HepG2 (cell line): Measurements from ENCODE around the gene TRMT10C. TPM values are rescaled to one million over a fixed set of nuclear protein-coding genes. Genes with fewer than 3 reads are reported as not detected.
A peak's percentile ranks its signal among the peaks of the same experiment; 100 is the strongest.

Experiments
- CBX1 ChIP-seq: IDR thresholded peaks from one replicate; pipeline ENCODE4 v1.6.1; 2016; ENCODE audit warnings: antibody characterized with exemption, low read depth
- CCAR2 ChIP-seq: fragments of 200-400 bp; formaldehyde crosslinking; optimal IDR thresholded peaks from 2 replicates; pipeline ENCODE3; 2018; ENCODE audit warnings: low read depth, mild to moderate bottlenecking, low read length, moderate library complexity
- EP300 ChIP-seq, 3 experiments: sonication (generic) in 1 of 3; formaldehyde crosslinking in 1 of 3; IDR thresholded peaks; 2 replicates each; pipeline versions ENCODE4 v1.5.1 to v1.6.1; 2011 to 2020; ENCODE audit warnings: low read depth in 2 of 3, low read length in 2 of 3, borderline replicate concordance in 1 of 3, improper control_type of control experiment in 1 of 3, mild to moderate bottlenecking in 1 of 3, missing genetic modification reagents in 1 of 3, moderate library complexity in 1 of 3
- ETV6 ChIP-seq: sonication (generic); formaldehyde crosslinking; conservative IDR thresholded peaks from 2 replicates; pipeline ENCODE4 v1.4.0; 2020; ENCODE audit warnings: missing genetic modification reagents
- HDAC1 ChIP-seq: sonication (generic); formaldehyde crosslinking; IDR thresholded peaks from 2 replicates; pipeline ENCODE4 v1.5.1; 2020; ENCODE audit warnings: mild to moderate bottlenecking, missing genetic modification reagents
- HNRNPL ChIP-seq: fragments of 200-400 bp; formaldehyde crosslinking; IDR thresholded peaks from 2 replicates; pipeline ENCODE4 v1.6.1; 2017; ENCODE audit warnings: mild to moderate bottlenecking, low read depth, low read length
- JUNB ChIP-seq: sonication (generic); formaldehyde crosslinking; IDR thresholded peaks from 2 replicates; pipeline ENCODE4 v1.8.0; 2022; ENCODE audit warnings: missing genetic modification reagents, mild to moderate bottlenecking, borderline replicate concordance
- NFYC ChIP-seq: IDR thresholded peaks from 2 replicates; pipeline ENCODE4 v1.6.1; 2016; ENCODE audit warnings: missing genetic modification reagents, missing compliant biosample characterization
- NPAS2 ChIP-seq: sonication (generic); formaldehyde crosslinking; IDR thresholded peaks from 2 replicates; pipeline ENCODE4 v1.8.0; 2022; ENCODE audit warnings: mild to moderate bottlenecking, missing genetic modification reagents, borderline replicate concordance
- POGZ ChIP-seq: sonication (generic); formaldehyde crosslinking; IDR thresholded peaks from 2 replicates; pipeline ENCODE4 v1.4.0; 2020; ENCODE audit warnings: mild to moderate bottlenecking, missing genetic modification reagents
- RFX5 ChIP-seq: IDR thresholded peaks from 2 replicates; pipeline ENCODE4 v1.6.1; 2011; ENCODE audit warnings: low read depth, low read length, improper control_type of control experiment
- SALL1 ChIP-seq: sonication (generic); formaldehyde crosslinking; IDR thresholded peaks from 2 replicates; pipeline ENCODE4 v1.8.0; 2022; ENCODE audit warnings: mild to moderate bottlenecking, missing genetic modification reagents
- SKI ChIP-seq: fragments of 450-650 bp; IDR thresholded peaks from one replicate; pipeline ENCODE4 v1.6.1; 2018; ENCODE audit warnings: mild to moderate bottlenecking; ENCODE audit not compliant: partially characterized antibody
- SKIL ChIP-seq: sonication (generic); formaldehyde crosslinking; IDR thresholded peaks from 2 replicates; pipeline ENCODE4 v1.8.0; 2022; ENCODE audit warnings: missing genetic modification reagents, mild to moderate bottlenecking, moderate library complexity, borderline replicate concordance
- SNAPC2 ChIP-seq: sonication (generic); formaldehyde crosslinking; IDR thresholded peaks from 2 replicates; pipeline ENCODE4 v1.8.1; 2022; ENCODE audit warnings: mild to moderate bottlenecking, missing genetic modification reagents
- SPEN ChIP-seq: sonication (generic); formaldehyde crosslinking; IDR thresholded peaks from 2 replicates; pipeline ENCODE4 v1.5.1; 2020; ENCODE audit warnings: low read depth, mild to moderate bottlenecking, missing genetic modification reagents
- TRIM24 ChIP-seq: sonication (generic); formaldehyde crosslinking; IDR thresholded peaks from 2 replicates; pipeline ENCODE4 v1.8.0; 2022; ENCODE audit warnings: mild to moderate bottlenecking, missing genetic modification reagents
- YEATS4 ChIP-seq: sonication (generic); formaldehyde crosslinking; IDR thresholded peaks from 2 replicates; pipeline ENCODE4 v1.4.0; 2020; ENCODE audit warnings: missing genetic modification reagents, borderline replicate concordance
- ZNF160 ChIP-seq: sonication (generic); formaldehyde crosslinking; IDR thresholded peaks from 2 replicates; pipeline ENCODE4 v1.8.0; 2022; ENCODE audit warnings: mild to moderate bottlenecking, inconsistent platforms, missing genetic modification reagents
- ZNF205 ChIP-seq: IDR thresholded peaks from 2 replicates; pipeline ENCODE4 v1.6.1; 2018; ENCODE audit warnings: missing biosample characterization, missing genetic modification reagents
- ZNF263 ChIP-seq: sonication (generic); formaldehyde crosslinking; IDR thresholded peaks from 2 replicates; pipeline ENCODE4 v1.4.0; 2020; ENCODE audit warnings: missing genetic modification reagents
- ZNF275 ChIP-seq: sonication (generic); formaldehyde crosslinking; IDR thresholded peaks from 2 replicates; pipeline ENCODE4 v1.8.0; 2022; ENCODE audit warnings: missing genetic modification reagents, mild to moderate bottlenecking, inconsistent platforms, borderline replicate concordance
- ZNF567 ChIP-seq: sonication (generic); formaldehyde crosslinking; IDR thresholded peaks from 2 replicates; pipeline ENCODE4 v1.8.1; 2023; ENCODE audit warnings: mild to moderate bottlenecking, missing genetic modification reagents, borderline replicate concordance
- ZNF572 ChIP-seq: sonication (generic); formaldehyde crosslinking; IDR thresholded peaks from 2 replicates; pipeline ENCODE4 v1.5.1; 2020; ENCODE audit warnings: mild to moderate bottlenecking, missing genetic modification reagents
- ZNF7 ChIP-seq: IDR thresholded peaks from 2 replicates; pipeline ENCODE4 v1.6.1; 2016; ENCODE audit warnings: missing biosample characterization, missing genetic modification reagents
- ZNF749 ChIP-seq: sonication (generic); formaldehyde crosslinking; IDR thresholded peaks from 2 replicates; pipeline ENCODE4 v1.8.0; 2022; ENCODE audit warnings: mild to moderate bottlenecking, missing genetic modification reagents, moderate library complexity, borderline replicate concordance
- ZNF816 ChIP-seq: sonication (generic); formaldehyde crosslinking; IDR thresholded peaks from 2 replicates; pipeline ENCODE4 v1.8.0; 2022; ENCODE audit warnings: missing genetic modification reagents, mild to moderate bottlenecking, borderline replicate concordance
- polyA plus RNA-seq, 8 experiments: library from polyadenylated mRNA; depleted of rRNA in 3 of 8; stranded (reverse) in 7 of 8; unstranded in 1 of 8; fragments of >200 nt; fragmentation: Illumina TruSeq in 4 of 8; extraction: Trizol in 4 of 8; gene quantifications; 2 replicates each; pipeline versions ENCODE4 v1.2.1 to v1.2.3, GENCODE V29; 2011 to 2016; ENCODE audit warnings: low read depth in 4 of 8, missing spikeins in 1 of 8, mixed read lengths in 1 of 8; ENCODE audit not compliant: insufficient read depth in 1 of 8
- total RNA-seq, 5 experiments: library from RNA; depleted of rRNA; stranded (reverse); fragments of >200 nt; fragmentation: Illumina TruSeq; extraction: Trizol; gene quantifications; 2 replicates each; pipeline ENCODE4 v1.2.3, GENCODE V29; 2016; ENCODE audit warnings: low read depth in 1 of 5
- TF ChIP-seq, protein P1 (sequence below): sonication (generic); formaldehyde crosslinking; IDR thresholded peaks from 2 replicates; pipeline ENCODE4 v1.8.0; 2022; ENCODE audit warnings: low read depth, missing genetic modification reagents

Gene TRMT10C
- total and polyA plus RNA-seq, 2 of the 13 experiments (the other 11 are each of a cell fraction or from before 2014, with no cell fraction given), result 10.8 to 39.2 TPM

GRCh38 chr3:101548527-101549105 is 13.1 kb upstream of the TRMT10C start (continued):
- TF ChIP-seq POGZ, result peak; percentile 64
- no peak for TF ChIP-seq RFX5
- no peak for TF ChIP-seq ETV6 (CRISPR knock-in tag)
- TF ChIP-seq ZNF263 (CRISPR knock-in tag), result no peak
- no peak for TF ChIP-seq SKIL (CRISPR knock-in tag)
- no peak for TF ChIP-seq ZNF749 (CRISPR knock-in tag)
- TF ChIP-seq, protein P1, sequence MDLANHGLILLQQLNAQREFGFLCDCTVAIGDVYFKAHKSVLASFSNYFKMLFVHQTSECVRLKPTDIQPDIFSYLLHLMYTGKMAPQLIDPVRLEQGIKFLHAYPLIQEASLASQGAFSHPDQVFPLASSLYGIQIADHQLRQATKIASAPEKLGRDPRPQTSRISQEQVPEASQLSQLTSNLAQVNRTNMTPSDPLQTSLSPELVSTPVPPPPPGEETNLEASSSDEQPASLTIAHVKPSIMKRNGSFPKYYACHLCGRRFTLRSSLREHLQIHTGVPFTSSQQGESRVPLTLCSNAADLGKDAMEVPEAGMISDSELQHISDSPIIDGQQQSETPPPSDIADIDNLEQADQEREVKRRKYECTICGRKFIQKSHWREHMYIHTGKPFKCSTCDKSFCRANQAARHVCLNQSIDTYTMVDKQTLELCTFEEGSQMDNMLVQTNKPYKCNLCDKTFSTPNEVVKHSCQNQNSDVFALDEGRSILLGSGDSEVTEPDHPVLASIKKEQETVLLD (CRISPR knock-in tag), result no peak
- TF ChIP-seq CCAR2, result no peak
- TF ChIP-seq SPEN, result no peak
- TF ChIP-seq TRIM24 (CRISPR knock-in tag), result no peak
- TF ChIP-seq EP300 (IDR thresholded peaks at IDR 0.05; ENCODE audit: low read depth in 2 of 2, low read length in 2 of 2), result peak in 1 of 2 experiments; percentile 81; a peak in 2 of 4 replicates
- no peak; the same call in 1 of the 2 replicates for TF ChIP-seq EP300 (CRISPR knock-in tag; IDR thresholded peaks at IDR 0.05; ENCODE audit: borderline replicate concordance)
- TF ChIP-seq SNAPC2 (CRISPR knock-in tag), result no peak
- TF ChIP-seq HDAC1 (CRISPR knock-in tag), result peak; percentile 39; the same call in 1 of the 2 replicates
- no peak for TF ChIP-seq JUNB (CRISPR knock-in tag)
- no peak for TF ChIP-seq ZNF7
- no peak for TF ChIP-seq ZNF160
- 0 out of 2 replicates have a peak, but pooled peaks have one; percentile 21 for TF ChIP-seq ZNF205 (CRISPR knock-in tag)
- no peak for TF ChIP-seq YEATS4 (CRISPR knock-in tag)
- TF ChIP-seq HNRNPL, result no peak
- TF ChIP-seq NPAS2 (CRISPR knock-in tag), result no peak
- no peak for TF ChIP-seq ZNF275 (CRISPR knock-in tag)
- TF ChIP-seq NFYC (CRISPR knock-in tag), result no peak
- TF ChIP-seq CBX1, result no peak
- no peak for TF ChIP-seq ZNF567 (CRISPR knock-in tag)
- peak; percentile 2; the same call in 1 of the 2 replicates for TF ChIP-seq SALL1 (CRISPR knock-in tag)
- TF ChIP-seq ZNF572 (CRISPR knock-in tag), result no peak
- TF ChIP-seq ZNF816 (CRISPR knock-in tag), result no peak
- peak; percentile 66 for TF ChIP-seq SKI
